A673 (cell line): Measurements from ENCODE around the gene LINGO1.

Experiments used
- CTCF ChIP-seq: fragments of 300-800, 200-600 bp; sonication (generic); conservative IDR thresholded peaks from 2 replicates; pipeline ENCODE4 v1.5.1; 2017; ENCODE audit warnings: low read depth, mild to moderate bottlenecking, antibody characterized with exemption, low read length, moderate library complexity, mixed read lengths
- EZH2 ChIP-seq: fragments of 200-600 bp; sonication (generic); IDR thresholded peaks from 2 replicates; pipeline ENCODE4 v1.6.1; 2017; ENCODE audit warnings: borderline replicate concordance, low read depth, mild to moderate bottlenecking, mixed read lengths, antibody characterized with exemption, low read length; ENCODE audit not compliant: poor library complexity, severe bottlenecking

GRCh38 chr15:77606142-77607034 is 26.3 kb downstream of the LINGO1 start:
- TF ChIP-seq CTCF: no peak
- TF ChIP-seq EZH2: no peak
